ENCODE data around the gene ZNF735. TPM values are rescaled to one million over a fixed set of nuclear protein-coding genes. Genes with fewer than 3 reads are reported as not detected.
"Not testable (repeated sequence)": the region's sequence is repeated elsewhere in the genome, so short reads cannot be mapped to it uniquely, and the experiment has no call there.

Gene ZNF735
- not detected for total RNA-seq (ENCODE audit: unreplicated experiment)
- long read RNA-seq: 0 reads

DNA sequence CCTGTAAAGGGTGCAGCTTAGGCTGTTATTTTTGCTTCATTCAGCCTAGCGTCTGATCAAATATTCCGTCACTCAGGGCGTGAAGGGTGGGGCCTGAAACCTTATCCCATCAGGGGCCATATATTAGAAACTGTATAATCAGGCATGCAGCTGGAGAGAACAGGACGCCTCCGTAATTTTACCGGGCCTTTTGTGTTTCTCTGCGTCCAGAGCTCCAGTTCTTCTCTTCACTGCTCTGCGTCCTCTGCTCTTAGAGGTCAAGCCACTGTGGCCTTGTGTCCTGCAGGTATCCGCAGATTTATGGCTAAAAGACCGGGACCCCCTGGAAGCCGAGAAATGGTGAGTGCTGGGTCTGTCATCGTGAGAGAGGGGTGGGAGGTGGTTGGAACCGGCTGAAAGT, at the start of gene ZNF735:
TSS of gene ZNF735 (plus strand) at position 301 of the 400 bp plus-strand sequence. CDS start at position 301, 0 bp downstream.
- Mint-ChIP-seq H3K9me3 (ENCODE audit: unreplicated experiment) (peaks cover 17% of the 10 kb centered on the region), H3K4me3 (ENCODE audit: unreplicated experiment) (no peak within 1 kb of the TSS), H3K27me3 (ENCODE audit: unreplicated experiment) (peaks cover 4% of the 10 kb centered on the region), H3K36me3 (ENCODE audit: low read depth, unreplicated experiment) (peaks cover 7% of the 10 kb centered on the region), H3K27ac (ENCODE audit: unreplicated experiment) (no peak within 1 kb of the TSS), H3K4me1 (ENCODE audit: unreplicated experiment) (no peaks in the 10 kb centered on the region)
- TF ChIP-seq, protein P1, sequence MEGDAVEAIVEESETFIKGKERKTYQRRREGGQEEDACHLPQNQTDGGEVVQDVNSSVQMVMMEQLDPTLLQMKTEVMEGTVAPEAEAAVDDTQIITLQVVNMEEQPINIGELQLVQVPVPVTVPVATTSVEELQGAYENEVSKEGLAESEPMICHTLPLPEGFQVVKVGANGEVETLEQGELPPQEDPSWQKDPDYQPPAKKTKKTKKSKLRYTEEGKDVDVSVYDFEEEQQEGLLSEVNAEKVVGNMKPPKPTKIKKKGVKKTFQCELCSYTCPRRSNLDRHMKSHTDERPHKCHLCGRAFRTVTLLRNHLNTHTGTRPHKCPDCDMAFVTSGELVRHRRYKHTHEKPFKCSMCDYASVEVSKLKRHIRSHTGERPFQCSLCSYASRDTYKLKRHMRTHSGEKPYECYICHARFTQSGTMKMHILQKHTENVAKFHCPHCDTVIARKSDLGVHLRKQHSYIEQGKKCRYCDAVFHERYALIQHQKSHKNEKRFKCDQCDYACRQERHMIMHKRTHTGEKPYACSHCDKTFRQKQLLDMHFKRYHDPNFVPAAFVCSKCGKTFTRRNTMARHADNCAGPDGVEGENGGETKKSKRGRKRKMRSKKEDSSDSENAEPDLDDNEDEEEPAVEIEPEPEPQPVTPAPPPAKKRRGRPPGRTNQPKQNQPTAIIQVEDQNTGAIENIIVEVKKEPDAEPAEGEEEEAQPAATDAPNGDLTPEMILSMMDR (IDR thresholded peaks at IDR 0.05; ENCODE audit: unreplicated experiment): no peak
- no peak for DNase-seq (ENCODE audit: low spot score)

DNA sequence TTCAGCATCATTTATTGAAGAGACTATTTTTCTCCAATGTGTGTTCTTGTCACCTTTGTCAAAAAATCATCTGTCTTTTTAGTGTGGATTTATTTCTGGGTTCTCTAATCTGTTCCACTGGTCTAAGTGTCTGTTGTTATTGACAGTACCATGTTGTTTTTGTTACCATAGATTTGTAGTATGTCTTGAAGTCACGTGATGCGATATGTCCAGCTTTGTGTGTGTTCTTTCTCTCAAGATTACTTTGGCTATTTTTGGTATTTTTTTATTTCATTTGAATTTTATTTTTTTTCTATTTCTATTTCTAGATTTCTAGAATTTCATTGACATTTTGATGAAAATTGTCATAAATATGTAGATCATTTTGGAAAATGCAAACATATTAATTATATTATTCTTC, 36.0 kb upstream of the ZNF735 start:
- not testable (repeated sequence) for H3K27ac Mint-ChIP-seq (ENCODE audit: unreplicated experiment); H3K27me3 Mint-ChIP-seq (ENCODE audit: unreplicated experiment); H3K9me3 Mint-ChIP-seq (ENCODE audit: unreplicated experiment); H3K36me3 Mint-ChIP-seq (ENCODE audit: low read depth, unreplicated experiment); DNase-seq (ENCODE audit: low spot score); H3K4me3 Mint-ChIP-seq (ENCODE audit: unreplicated experiment); H3K4me1 Mint-ChIP-seq (ENCODE audit: unreplicated experiment)

DNA sequence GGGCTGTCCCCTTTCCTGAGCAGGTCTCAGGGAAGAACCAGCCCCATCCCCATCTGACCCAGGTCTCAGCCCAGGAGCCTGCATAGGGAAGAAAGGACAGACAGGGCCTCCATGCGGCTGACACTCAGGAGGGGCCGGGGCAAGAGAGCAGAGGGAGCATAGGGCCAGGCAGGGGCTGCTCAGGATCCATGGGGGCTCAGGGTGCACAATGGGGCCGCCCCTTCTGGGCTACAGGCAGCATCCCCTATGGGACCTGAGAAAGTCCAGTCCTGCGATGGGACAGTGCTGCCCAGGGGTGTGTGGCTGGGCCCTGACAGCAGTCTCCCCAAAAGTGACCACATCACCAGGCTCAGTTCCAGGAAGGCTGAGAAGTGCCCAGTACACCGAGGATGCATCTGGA, 32.7 kb upstream of the ZNF735 start:
- TF ChIP-seq, protein P1 (IDR thresholded peaks at IDR 0.05; ENCODE audit: unreplicated experiment): no peak
- DNase-seq (ENCODE audit: low spot score): no peak
- Mint-ChIP-seq H3K4me1 (ENCODE audit: unreplicated experiment) (no peaks in the 10 kb centered on the region), H3K27me3 (ENCODE audit: unreplicated experiment) (peaks cover 2% of the 10 kb centered on the region), H3K27ac (ENCODE audit: unreplicated experiment) (no peak overlapping the region), H3K4me3 (ENCODE audit: unreplicated experiment) (no peak overlapping the region), H3K9me3 (ENCODE audit: unreplicated experiment) (peaks cover 5% of the 10 kb centered on the region), H3K36me3 (ENCODE audit: low read depth, unreplicated experiment) (peaks cover 3% of the 10 kb centered on the region)

DNA sequence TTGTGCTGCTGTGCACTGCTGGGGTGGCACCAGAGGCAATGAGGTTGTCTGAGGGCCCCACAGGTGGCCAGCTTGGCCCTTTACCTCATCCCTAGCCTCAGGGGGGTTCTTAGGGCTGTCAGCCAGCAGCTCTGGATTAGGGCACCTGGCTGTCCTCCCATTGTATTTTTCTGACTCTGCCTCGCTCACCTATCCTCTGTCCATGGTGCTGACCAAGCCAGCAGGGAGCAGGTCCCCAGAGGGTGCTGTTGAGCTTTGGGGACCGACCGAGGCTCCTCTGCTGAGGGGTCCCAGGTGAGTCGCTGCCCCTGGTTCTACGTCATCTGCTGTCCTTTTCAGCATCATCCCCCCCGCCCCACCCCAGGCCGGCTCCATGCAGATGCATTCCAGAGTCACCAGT, 32.1 kb upstream of the ZNF735 start:
- H3K27ac Mint-ChIP-seq (ENCODE audit: unreplicated experiment): no peak overlapping the region
- H3K9me3 Mint-ChIP-seq (ENCODE audit: unreplicated experiment): peaks cover 5% of the 10 kb centered on the region
- DNase-seq (ENCODE audit: low spot score): no peak
- H3K4me1 Mint-ChIP-seq (ENCODE audit: unreplicated experiment): no peaks in the 10 kb centered on the region
- H3K36me3 Mint-ChIP-seq (ENCODE audit: low read depth, unreplicated experiment): peaks cover 3% of the 10 kb centered on the region
- no peak overlapping the region for H3K4me3 Mint-ChIP-seq (ENCODE audit: unreplicated experiment)
- H3K27me3 Mint-ChIP-seq (ENCODE audit: unreplicated experiment): peaks cover 2% of the 10 kb centered on the region
- TF ChIP-seq, protein P1 (IDR thresholded peaks at IDR 0.05; ENCODE audit: unreplicated experiment): no peak

DNA sequence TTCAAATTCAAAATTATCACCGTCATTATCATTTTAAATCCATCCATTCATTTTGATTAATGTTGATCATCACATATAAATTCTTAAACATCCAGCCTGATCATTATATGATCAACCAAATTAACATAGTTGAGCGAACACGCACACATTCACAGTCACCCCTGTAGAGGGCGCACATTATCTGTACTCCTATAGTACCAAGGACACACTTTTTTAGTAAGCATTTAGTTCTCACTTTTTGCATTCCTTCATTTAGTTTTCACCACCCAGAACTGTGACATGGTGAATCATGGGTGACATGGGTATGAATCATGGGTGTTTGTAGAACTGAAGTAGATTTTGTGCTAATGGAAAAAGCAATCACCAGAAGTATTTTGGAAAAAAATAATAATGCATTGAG, 26.0 kb upstream of the ZNF735 start:
- peaks cover 2% of the 10 kb centered on the region for H3K27me3 Mint-ChIP-seq (ENCODE audit: unreplicated experiment)
- TF ChIP-seq, protein P1 (IDR thresholded peaks at IDR 0.05; ENCODE audit: unreplicated experiment): no peak
- no peaks in the 10 kb centered on the region for H3K4me1 Mint-ChIP-seq (ENCODE audit: unreplicated experiment)
- H3K27ac Mint-ChIP-seq (ENCODE audit: unreplicated experiment): no peak overlapping the region
- H3K36me3 Mint-ChIP-seq (ENCODE audit: low read depth, unreplicated experiment): no peaks in the 10 kb centered on the region
- H3K9me3 Mint-ChIP-seq (ENCODE audit: unreplicated experiment): peaks cover 16% of the 10 kb centered on the region
- DNase-seq (ENCODE audit: low spot score): no peak
- H3K4me3 Mint-ChIP-seq (ENCODE audit: unreplicated experiment): no peak overlapping the region

All from endothelial cell (in vitro differentiated cells).